ENCODE data around the gene HMGN4.
A peak's percentile ranks its signal among the peaks of the same experiment; 100 is the strongest.

Gene HMGN4

GRCh38 chr6:26578741-26579140 is 40.6 kb downstream of the HMGN4 start:
- no peak for DNase-seq

DNA sequence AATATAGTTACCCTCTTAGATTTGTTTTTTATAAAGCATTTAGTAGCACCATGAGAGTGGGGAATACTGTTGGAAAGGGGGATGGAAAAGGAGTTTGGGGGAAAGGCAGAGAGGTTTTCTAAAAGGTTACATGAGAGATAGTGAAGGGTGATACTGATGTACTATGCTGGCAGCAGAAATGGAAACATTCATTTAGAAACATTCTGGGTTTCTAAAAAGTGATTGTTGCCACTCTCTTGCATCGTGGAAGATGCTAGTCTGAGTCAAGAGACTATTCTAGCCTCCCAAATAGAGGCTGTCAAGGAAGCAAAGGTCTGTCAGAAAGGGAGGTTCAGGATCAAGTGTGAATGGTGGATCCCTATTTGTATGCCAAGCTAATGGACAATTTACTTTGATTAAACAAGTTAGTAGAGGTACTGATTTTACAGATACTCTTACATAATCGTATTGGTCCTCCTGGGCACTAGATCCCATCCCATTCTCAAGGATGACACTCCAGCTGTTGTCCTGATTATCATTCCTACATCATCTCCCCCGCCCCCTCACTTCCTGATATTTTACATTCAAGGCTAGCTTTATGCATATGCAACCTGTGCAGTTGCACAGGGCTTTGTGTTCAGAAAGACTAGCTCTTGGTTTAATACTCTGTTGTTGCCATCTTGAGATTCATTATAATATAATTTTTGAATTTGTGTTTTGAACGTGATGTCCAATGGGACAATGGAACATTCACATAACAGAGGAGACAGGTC is 43.2 kb downstream of the HMGN4 start:
- DNase-seq, result no peak

DNA sequence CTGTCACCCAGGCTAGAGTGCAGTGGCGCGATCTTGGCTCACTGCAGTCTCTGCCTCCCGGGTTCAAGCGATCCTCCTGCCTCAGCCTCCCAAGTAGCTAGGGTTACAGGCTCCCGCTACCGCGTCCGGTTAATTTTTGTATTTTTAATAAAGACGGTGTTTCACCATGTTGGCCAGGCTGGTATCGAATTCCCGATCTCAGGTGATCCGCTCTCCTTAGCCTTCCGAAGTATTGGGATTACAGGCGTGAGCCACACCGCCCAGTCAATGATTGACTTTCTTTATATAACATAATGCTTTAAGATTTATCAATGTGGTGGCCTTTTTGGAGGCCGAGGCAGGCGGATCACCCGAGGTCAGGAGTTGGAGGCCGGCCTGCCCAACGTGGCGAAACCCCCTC is 50.8 kb downstream of the HMGN4 start:
- no peak for DNase-seq

DNA sequence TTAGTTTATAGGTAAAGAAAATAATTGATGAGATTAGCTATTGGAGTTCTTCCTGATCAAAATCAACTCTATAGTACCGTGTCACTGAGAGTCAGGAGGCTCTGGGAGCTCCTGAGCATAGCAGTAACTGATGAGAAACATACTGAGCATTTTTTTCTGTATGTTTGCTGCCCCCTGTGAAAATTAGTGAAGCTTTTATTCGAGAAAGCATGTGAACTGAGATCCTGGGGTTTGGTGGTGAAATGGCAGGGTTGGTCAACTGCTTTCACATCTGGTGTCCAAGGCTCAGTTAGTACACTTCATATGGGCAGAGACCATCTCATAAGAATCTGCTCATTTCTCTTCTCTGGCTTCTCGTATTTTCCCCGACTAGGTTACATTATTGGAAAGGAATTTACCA is 54.5 kb downstream of the HMGN4 start:
- DNase-seq, result no peak

DNA sequence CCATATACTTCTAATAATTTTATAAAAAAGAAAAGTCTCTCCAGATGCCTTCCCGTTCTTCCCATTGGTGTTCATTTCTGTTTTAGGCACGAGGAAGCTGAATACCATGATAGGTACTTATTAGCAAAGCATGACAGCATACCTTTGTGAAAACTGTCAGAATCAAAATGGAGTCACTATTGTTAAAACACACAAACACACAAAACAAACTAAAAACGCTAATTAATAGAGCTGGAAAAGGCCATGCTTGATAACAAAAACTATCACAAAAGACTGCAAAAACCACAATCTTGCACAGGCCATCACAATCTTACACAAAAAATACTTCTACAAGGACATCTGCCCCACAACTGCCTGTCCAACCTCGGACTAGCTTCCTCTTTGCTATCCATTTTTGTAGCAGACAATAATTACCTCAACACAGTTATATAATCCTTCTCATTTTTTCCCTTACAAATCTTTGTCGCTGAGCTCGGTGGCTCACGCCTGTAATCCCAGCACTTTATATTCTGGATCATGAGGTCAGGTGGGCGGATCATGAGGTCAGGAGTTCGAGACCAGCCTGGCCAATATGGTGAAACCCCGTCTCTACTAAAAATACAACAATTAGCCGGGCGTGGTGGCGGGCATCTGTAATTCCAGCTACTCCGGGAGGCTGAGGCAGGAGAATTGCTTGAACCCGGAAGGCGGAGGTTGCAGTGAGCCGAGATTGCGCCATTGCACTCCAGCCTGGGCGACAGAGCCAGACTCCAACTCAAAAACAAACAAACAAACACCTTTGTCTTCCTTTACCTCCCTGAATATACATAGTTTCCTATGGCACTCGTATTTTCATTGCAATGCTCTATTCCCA is 55.3 kb downstream of the HMGN4 start:
- no peak for DNase-seq

DNA sequence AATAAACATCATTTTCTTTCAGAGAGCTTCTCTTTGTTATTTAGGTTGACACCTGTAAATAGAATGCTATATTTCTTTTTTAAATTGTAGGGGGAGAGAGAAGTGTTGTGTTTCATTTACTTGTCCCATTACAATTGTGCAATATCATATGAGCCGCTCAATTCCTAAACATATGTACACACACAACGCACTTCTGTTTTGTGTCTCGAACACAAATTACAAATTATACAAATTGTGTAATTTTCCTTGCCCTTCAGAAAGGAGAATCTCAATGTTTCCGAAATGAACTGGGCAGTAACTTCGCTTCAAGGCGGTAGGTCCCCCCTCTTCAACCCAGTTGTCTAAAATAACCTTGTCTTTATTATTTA is 55.9 kb downstream of the HMGN4 start:
- no peak for DNase-seq

DNA sequence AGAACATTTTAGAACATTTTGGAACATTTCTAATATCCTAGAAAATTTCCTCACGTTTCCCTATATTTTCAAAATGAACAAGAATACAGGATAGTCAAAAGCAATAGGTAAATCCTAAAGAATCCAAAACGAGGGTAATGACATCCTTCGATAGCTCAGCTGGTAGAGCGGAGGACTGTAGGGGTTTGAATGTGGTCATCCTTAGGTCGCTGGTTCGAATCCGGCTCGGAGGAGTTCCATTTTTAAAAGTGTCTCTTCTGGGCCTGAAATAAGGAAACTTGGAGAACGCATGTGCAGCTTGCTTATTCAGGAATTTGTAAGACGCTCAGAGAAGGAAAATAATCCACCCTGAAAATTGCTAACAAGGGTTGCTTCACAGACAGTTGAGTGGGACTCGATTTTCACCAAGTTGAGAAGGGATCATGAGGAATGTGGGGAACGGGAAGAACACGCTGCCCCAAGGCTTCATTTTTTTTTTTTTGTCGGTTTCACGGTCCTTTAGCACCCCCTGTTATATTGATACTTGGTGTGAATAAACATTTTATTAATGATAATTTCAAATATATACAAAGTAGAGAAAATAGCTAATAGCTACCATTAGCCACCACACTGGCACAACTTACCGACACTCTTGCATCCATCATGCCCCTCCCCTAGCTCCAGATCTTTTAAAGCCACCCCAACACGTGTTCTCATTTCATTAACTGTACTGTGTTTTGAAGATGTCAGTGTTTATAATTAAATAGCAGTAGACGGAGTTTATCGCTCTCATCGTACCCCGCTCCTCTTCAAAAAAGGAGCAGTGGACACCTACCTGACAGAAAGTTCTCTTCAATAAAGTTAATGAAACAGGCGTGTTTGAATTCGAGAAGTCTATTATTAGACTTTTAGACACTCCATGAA is 56.8 kb downstream of the HMGN4 start:
- DNase-seq, result no peak

- DNase-seq, result peak; percentile 65 to 69
Measured at GRCh38 chr6:26595669-26596269, 57.6 kb downstream of the HMGN4 start.
